Measurements from ENCODE around the gene FNBP1. TPM values are rescaled to one million over a fixed set of nuclear protein-coding genes. Genes with fewer than 3 reads are reported as not detected.
A peak's percentile ranks its signal among the peaks of the same experiment; 100 is the strongest.

Gene FNBP1
- total and polyA plus RNA-seq, 2 of the 8 experiments (the other 6 are each of a cell fraction or from before 2014, with no cell fraction given): 7.2 to 40.9 TPM

DNA sequence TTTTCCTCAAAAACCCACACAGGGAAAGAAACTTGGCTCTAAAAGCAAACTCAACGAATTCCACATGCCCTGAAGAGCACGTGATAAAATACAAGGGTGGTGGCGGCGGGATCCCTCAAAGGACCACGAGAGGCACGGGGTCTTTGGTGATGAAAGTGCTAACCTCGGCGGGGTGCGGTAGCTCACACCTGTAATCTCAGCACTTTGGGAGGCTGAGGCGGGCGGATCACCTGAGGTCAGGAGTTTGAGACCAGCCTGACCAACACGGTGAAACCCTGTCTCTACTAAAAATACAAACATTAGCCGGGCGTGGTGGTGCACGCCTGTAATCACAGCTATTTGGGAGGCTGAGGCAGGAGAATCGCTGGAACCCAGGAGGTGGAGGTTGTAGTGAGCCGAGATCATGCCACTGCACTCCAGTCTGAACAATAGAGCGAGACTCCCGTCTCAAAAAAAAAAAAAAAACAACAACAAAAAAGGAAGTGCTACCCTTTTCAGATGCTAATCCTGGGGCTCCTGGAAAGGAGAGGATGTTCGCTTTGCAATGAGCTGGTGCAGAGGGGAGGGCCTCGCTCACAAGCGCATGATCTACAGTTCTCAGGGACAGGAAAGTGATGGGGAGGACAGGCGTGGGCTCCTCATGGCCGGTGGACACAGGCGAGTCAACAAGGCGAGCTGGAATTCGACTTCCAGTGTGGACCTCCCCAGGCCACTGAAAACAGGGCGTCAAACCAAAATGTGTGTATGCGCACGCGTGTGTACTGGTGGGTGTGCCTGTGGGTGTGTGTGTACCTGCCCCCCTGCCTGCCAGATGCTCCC is 153.7 kb downstream of the FNBP1 start:
- H3K56ac ChIP-seq (replicated peaks; ENCODE audit: insufficient read length, low read depth, low read length): peak overlapping the region; percentile 52
- H3K79me1 ChIP-seq (ENCODE audit: low read depth, low read length): no peaks in the 10 kb centered on the region
- H4K20me1 ChIP-seq (replicated peaks in 1 of 2; ENCODE audit: control insufficient read depth in 1 of 2, insufficient read depth in 2 of 2, low read length in 2 of 2): no peaks in the 10 kb centered on the region
- no peak for DNase-seq (ENCODE audit: low read depth in 1 of 2, low spot score in 2 of 2)
- peak overlapping the region in 2 of 4 experiments; percentile 17 to 51; a peak in 5 of 8 replicates for H3K4me3 ChIP-seq (ENCODE audit: extremely low read depth in 1 of 4, insufficient read depth in 2 of 4, low read depth in 3 of 4, low read length in 4 of 4)
- 73% methylated on average over 29 of the region's 31 CpGs; no CpG with 5 or more reads in 1 of the 2 experiments for WGBS, 2 experiments (ENCODE audit: extremely low coverage in 1 of 2, insufficient coverage in 1 of 2, insufficient read length in 1 of 2, insufficient replicate concordance in 2 of 2, low coverage in 1 of 2, low lambda C conversion rate in 2 of 2, missing lambda C conversion rate in 1 of 2)
- no peak overlapping the region for H3K23ac ChIP-seq (ENCODE audit: insufficient read length)
- H3K79me2 ChIP-seq (ENCODE audit: control insufficient read depth in 1 of 2, insufficient read depth in 2 of 2, low read length in 2 of 2): no peaks in the 10 kb centered on the region
- CTCF ChIA-PET (ENCODE audit: partially characterized antibody): interaction anchor here (1.3 to 1.8 kb wide), 2 partner anchors 13 to 160 kb away, joined by 3 to 5 read pairs; no protein-coding TSS in a partner anchor
- peak overlapping the region; percentile 97 for H2BK20ac ChIP-seq (ENCODE audit: low read length)
- H3K23me2 ChIP-seq (ENCODE audit: low read depth, low read length): peaks cover 11% of the 10 kb centered on the region
- peak overlapping the region; percentile 100 for H3K18ac ChIP-seq (ENCODE audit: extremely low read depth, low read length)
- H2AFZ ChIP-seq (ENCODE audit: low read length): no peak overlapping the region
- H4K5ac ChIP-seq (ENCODE audit: insufficient read length, low read depth, low read length): no peak overlapping the region
- H3K9ac ChIP-seq (replicated peaks in 1 of 4; ENCODE audit: extremely low read depth in 1 of 4, low read depth in 3 of 4, low read length in 3 of 4): 0 out of 7 replicates have a peak overlapping the region, but pooled peaks of 1 of the 4 experiments have one; percentile 6
- peak overlapping the region; percentile 56; the same call in 1 of the 2 replicates for H3K27ac ChIP-seq (ENCODE audit: low read depth, low read length)
- H2BK15ac ChIP-seq (ENCODE audit: low read length): peak overlapping the region; percentile 99
- peak overlapping the region; percentile 98 for H4K91ac ChIP-seq (replicated peaks; ENCODE audit: insufficient read length, low read length)
- peak overlapping the region; percentile 73; the same call in 1 of the 2 replicates for H4K8ac ChIP-seq (ENCODE audit: extremely low read depth, insufficient read depth, low read length)
- H3K4ac ChIP-seq (replicated peaks; ENCODE audit: insufficient read length, low read depth, low read length): peak overlapping the region; percentile 94
- H2BK120ac ChIP-seq (replicated peaks; ENCODE audit: low read depth, low read length): peak overlapping the region; percentile 83
- POLR2A ChIA-PET (ENCODE audit: partially characterized antibody): interaction anchor here (0.7 to 1.3 kb wide), 3 partner anchors 13 to 164 kb away, joined by 3 to 4 read pairs (median 3); no protein-coding TSS in a partner anchor
- H3K4me2 ChIP-seq (ENCODE audit: insufficient read depth in 1 of 2, low read depth in 2 of 2, low read length in 2 of 2): peak overlapping the region; percentile 72 to 92
- no peaks in the 10 kb centered on the region for H3K9me3 ChIP-seq (ENCODE audit: insufficient read depth in 2 of 2, low read depth in 1 of 2, low read length in 1 of 2)
- H2BK5ac ChIP-seq (ENCODE audit: low read depth, low read length): peak overlapping the region; percentile 96
- H2AK5ac ChIP-seq (ENCODE audit: low read depth, low read length): peak overlapping the region; percentile 92
- no peak overlapping the region for H3K14ac ChIP-seq (ENCODE audit: insufficient read length)
- no peak for FAIRE-seq
- H3K27me3 ChIP-seq (replicated peaks in 1 of 4; ENCODE audit: control insufficient read depth in 3 of 4, extremely low read depth in 1 of 4, insufficient read depth in 3 of 4, low read length in 3 of 4): no peaks in the 10 kb centered on the region
- H3K36me3 ChIP-seq (ENCODE audit: control insufficient read depth in 2 of 4, insufficient read depth in 4 of 4, low read length in 3 of 4): no peaks in the 10 kb centered on the region
- peak overlapping the region; percentile 100 for H2BK12ac ChIP-seq (ENCODE audit: low read depth, low read length)
- H3K4me1 ChIP-seq (replicated peaks in 1 of 4; ENCODE audit: control insufficient read depth in 3 of 4, insufficient read depth in 4 of 4, low read length in 3 of 4): peaks cover 0 to 25% (median 21%) of the 10 kb centered on the region in 4 experiments; a peak in 6 of 7 replicates
- TF ChIP-seq EZH2 (IDR thresholded peaks at IDR 0.05; ENCODE audit: low read depth, low read length, severe bottlenecking) (no peak), GTF2F1 (IDR thresholded peaks at IDR 0.05; ENCODE audit: borderline replicate concordance, low read depth, low read length) (no peak), CTBP2 (IDR thresholded peaks at IDR 0.05; ENCODE audit: borderline replicate concordance, insufficient read depth, insufficient read length, low read length) (peak; percentile 4), BCL11A (IDR thresholded peaks at IDR 0.05; ENCODE audit: low read depth in 2 of 2, low read length in 2 of 2) (no peak), ASH2L (IDR thresholded peaks at IDR 0.05; ENCODE audit: low read length) (no peak), CEBPB (IDR thresholded peaks at IDR 0.05; ENCODE audit: low read depth, low read length) (no peak), MAFK (IDR thresholded peaks at IDR 0.05; ENCODE audit: low read depth, low read length) (no peak), POLR2A (IDR thresholded peaks at IDR 0.05; ENCODE audit: control extremely low read depth in 1 of 2, low read depth in 2 of 2, low read length in 2 of 2) (no peak), NANOG (IDR thresholded peaks at IDR 0.05; ENCODE audit: insufficient read depth, low read depth, low read length, poor library complexity, severe bottlenecking) (no peak), TBP (IDR thresholded peaks at IDR 0.05; ENCODE audit: low read depth, low read length) (no peak), TEAD4 (IDR thresholded peaks at IDR 0.05; ENCODE audit: low read depth, low read length) (no peak)
- TF ChIP-seq, protein P1, sequence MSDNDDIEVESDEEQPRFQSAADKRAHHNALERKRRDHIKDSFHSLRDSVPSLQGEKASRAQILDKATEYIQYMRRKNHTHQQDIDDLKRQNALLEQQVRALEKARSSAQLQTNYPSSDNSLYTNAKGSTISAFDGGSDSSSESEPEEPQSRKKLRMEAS (IDR thresholded peaks at IDR 0.05): peak; percentile 6; the same call in 1 of the 2 replicates
